Endometrial microvascular endothelial cells (primary cell): ENCODE results near the gene CD36. TPM values are rescaled to one million over a fixed set of nuclear protein-coding genes. Genes with fewer than 3 reads are reported as not detected.

ENCODE experiments used
- in situ Hi-C: cut with HindIII; loops from 2 replicates; pipeline ENCODE4 v1.10.0; 2017; ENCODE audit warnings: low sequenced_read_pairs, low pct_unique_long_range_greater_than_20kb; ENCODE audit errors: inconsistent ontology term
- total RNA-seq: library from RNA; depleted of rRNA; stranded (reverse); fragments of >200 nt; gene quantifications from one replicate; pipeline ENCODE4 v1.2.3, GENCODE V29; 2015; ENCODE audit errors: inconsistent ontology term

CD36 gene
- total RNA-seq, 1 donor from 2014 or later, result not detected

- in situ Hi-C loops, result no loop called here
These were observed 38.0 kb downstream of the CD36 start for GRCh38 chr7:80676404-80676803.

- in situ Hi-C loops, result no loop called here
These were observed 39.2 kb downstream of the CD36 start for GRCh38 chr7:80677629-80678028.

GRCh38 chr7:80678707-80679106 lies 40.3 kb downstream of the CD36 start:
- in situ Hi-C loops, result no loop called here

- in situ Hi-C loops, result no loop called here
These were observed 41.8 kb downstream of the CD36 start for GRCh38 chr7:80679921-80680907.

GRCh38 chr7:80681272-80681885 lies 42.9 kb downstream of the CD36 start:
- in situ Hi-C loops, result no loop called here

- in situ Hi-C loops, result no loop called here
These were observed 44.3 kb downstream of the CD36 start for GRCh38 chr7:80682744-80683143.

GRCh38 chr7:80686576-80686975 lies 48.1 kb downstream of the CD36 start:
- in situ Hi-C loops, result no loop called here

GRCh38 chr7:80699045-80699638 lies 60.7 kb downstream of the CD36 start:
- in situ Hi-C loops, result no loop called here

- in situ Hi-C loops, result no loop called here
These were observed 61.3 kb downstream of the CD36 start for GRCh38 chr7:80699721-80700256.

GRCh38 chr7:80703272-80703671 lies 64.8 kb downstream of the CD36 start:
- in situ Hi-C loops, result no loop called here

- in situ Hi-C loops, result no loop called here
These were observed 66.8 kb downstream of the CD36 start for GRCh38 chr7:80705130-80705781.

GRCh38 chr7:80707318-80707717 lies 68.9 kb downstream of the CD36 start:
- in situ Hi-C loops, result no loop called here

GRCh38 chr7:80708123-80708522 lies 69.7 kb downstream of the CD36 start:
- in situ Hi-C loops, result no loop called here

- in situ Hi-C loops, result no loop called here
These were observed 73.1 kb downstream of the CD36 start for GRCh38 chr7:80711531-80711930.

- in situ Hi-C loops, result no loop called here
These were observed 80.8 kb downstream of the CD36 start for GRCh38 chr7:80719261-80719660.

GRCh38 chr7:80720146-80720545 lies 81.7 kb downstream of the CD36 start:
- in situ Hi-C loops, result no loop called here

GRCh38 chr7:80721883-80722615 lies 83.6 kb downstream of the CD36 start:
- in situ Hi-C loops, result no loop called here

- in situ Hi-C loops, result no loop called here
These were observed 84.3 kb downstream of the CD36 start for GRCh38 chr7:80722616-80723195.
